GM18873 (cell line): Measurements from ENCODE around the gene CD300A.

Experiments used
- ATAC-seq: cut with Tn5 transposase; IDR thresholded peaks from one replicate; pipeline ENCODE4 v1.9.1; 2021; ENCODE audit warnings: mild to moderate bottlenecking, moderate library complexity, moderate number of reproducible peaks; ENCODE audit not compliant: unreplicated experiment, low FRiP score

CD300A gene

GRCh38 chr17:74453665-74454196, 12.7 kb upstream of the CD300A start:
- no peak for ATAC-seq

- ATAC-seq, result no peak
These were observed 12.0 kb upstream of the CD300A start for GRCh38 chr17:74454197-74455024.

DNA sequence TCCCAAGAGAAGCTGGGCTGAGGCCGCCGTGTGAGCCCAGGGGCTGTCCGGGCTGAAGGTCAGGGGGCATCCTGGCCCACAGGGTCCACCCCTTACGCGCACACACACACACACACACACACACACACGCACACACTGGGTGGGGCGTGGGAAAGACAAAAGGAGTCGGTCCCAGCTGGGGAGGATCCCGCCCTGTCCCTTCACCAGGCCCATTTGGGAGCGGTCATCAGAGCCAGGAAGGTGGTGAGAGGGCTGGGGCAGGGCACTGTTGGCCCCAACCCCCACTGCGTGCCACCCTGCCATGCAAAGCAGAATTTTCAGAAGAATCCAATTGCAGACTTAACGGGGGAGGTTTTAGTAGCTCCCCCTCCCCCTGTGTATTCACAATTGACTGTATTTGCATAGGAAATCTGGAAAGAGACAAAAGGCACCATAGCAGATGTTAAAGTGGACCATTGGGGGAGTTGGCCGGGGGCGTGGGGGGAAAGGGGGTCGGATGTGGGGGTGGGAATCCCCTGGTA, 11.3 kb upstream of the CD300A start:
- ATAC-seq, result no peak

DNA sequence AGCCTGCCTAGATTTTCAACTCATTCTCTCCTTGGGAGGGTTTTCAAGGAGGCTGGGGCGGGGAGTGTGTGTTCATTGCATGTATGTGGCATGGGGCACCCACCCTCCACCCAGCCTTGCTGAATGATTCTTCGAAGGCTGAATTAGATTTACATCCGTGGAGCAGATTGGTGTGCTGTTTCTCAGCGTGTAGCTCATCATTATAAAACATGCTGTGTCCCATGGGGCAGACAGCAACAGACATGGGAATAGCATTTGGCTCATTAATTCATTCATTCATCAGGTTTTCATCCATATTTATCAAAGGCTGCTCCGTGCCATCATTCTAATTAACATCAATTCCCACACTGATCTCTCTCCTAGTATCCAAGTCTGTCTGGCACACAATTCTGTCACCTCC, 10.6 kb upstream of the CD300A start:
- ATAC-seq, result no peak

- ATAC-seq, result no peak
These were observed 9.2 kb upstream of the CD300A start for GRCh38 chr17:74457146-74457819.

- no peak for ATAC-seq
These were observed 8.6 kb upstream of the CD300A start for GRCh38 chr17:74457820-74458166.

DNA sequence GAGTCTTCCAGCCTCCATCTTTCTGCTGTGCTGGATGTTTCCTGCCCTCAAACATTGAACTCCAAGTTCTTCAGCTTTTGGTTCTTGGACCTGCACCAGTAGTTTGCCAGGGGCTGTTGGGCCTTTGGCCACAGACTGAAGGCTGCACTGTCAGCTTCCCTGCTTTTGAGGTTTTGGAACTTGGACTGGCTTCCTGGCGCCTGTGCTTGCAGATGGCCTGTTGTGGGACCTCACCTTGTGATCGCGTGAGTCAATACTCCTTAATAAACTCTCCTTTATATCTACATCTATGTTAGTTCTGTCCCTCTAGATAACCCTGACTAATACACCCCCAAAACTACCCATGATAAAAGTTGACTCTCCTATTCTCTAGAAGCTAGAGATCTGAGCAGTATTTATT, 7.6 kb upstream of the CD300A start:
- ATAC-seq, result no peak

- no peak for ATAC-seq
These were observed 6.8 kb upstream of the CD300A start for GRCh38 chr17:74459622-74460021.

- no peak for ATAC-seq
These were observed 6.2 kb upstream of the CD300A start for GRCh38 chr17:74460241-74460640.

- ATAC-seq, result no peak
These were observed 5.4 kb upstream of the CD300A start for GRCh38 chr17:74460996-74461395.

DNA sequence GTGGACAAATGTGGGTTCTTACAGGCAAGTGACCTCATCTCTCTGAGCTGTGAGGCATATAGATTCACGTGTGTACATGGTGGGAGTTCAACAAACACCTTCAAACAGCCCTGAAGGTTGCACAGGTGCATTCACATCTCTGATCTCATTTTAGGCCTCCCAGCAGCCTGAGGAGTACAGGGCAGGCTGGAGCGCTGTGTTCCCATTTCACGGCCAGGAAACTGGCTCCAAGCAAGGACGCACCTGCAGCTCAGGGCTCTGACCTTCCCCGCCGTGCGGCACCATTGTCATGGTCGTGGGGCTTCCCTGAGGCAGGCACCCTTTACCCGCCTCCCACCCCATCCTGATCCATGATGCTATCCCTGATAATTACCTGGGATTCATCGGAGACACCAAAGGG, 4.8 kb upstream of the CD300A start:
- no peak for ATAC-seq

- no peak for ATAC-seq
These were observed 1.6 kb upstream of the CD300A start for GRCh38 chr17:74464730-74465377.

DNA sequence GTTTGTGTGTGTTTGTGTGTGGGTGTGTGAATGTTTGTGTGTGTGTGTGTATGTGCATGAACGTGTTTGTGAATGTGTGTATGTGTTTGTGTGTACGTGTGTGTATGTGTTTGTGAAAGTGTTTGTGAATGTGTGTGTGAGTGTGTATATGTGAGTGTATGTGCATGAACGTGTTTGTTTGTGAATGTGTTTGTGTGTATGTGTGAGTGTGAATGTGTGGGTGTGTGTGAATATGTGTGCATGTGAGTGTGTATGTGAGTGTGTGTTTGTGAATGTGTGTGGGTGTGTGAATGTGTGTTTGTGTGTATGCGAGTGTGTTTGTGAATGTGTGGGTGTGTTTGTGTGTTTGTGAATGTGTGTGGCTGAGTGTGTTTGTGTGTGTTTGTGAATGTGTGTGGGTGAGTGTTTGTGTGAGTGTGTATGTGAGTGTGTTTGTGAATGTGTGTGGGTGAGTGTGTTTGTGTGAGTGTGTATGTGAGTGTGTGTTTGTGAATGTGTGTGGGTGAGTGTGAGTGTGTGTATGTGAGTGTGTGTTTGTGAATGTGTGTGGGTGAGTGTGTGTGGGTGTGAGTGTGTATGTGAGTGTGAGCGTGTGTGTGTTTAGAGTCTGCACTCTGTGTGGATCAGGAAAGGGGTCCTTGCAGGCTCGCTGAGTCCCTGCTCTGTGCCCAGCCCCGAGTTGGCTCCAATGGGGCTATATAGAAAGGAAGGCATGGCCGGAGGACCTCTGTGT, 890 bp upstream of the CD300A start:
- no peak for ATAC-seq

GRCh38 chr17:74466828-74467184, 372 bp downstream of the CD300A start:
- ATAC-seq, result no peak

DNA sequence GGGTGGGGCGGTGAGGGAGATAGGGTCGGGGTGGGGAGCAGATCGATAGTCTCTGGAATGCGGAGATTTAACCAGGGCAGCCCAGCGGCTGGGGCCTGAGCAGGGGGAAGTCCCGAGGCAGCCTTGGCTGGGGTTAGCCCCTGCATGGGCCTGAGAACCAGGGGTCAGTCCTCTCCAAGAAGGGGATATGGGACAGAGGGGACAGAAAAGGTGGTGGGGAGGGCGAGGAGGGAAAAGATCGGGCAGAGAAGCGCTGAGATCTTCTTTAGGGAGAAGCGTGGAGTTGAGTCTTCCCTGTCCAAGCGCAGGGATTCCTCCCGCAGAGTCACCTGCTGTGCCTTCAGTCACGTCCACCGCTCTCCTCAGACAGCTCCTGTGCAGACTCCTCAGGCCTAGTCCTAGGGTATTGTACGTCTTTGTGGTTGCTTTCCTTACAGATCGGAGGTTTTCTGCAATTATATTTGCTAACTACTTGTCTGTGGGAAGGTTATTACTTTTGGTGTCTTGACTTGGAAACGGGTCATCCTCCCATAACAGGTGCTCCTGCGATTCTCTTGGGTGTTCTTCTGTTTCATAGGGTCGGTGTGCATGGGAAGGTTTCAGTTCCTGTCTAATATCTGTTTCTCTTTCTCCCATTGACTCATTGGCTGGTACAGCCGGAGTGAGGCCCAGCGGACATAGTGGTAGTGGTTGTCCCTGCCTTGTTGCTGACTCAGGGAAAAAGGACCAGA, 952 bp downstream of the CD300A start:
- ATAC-seq, result peak; percentile 74

DNA sequence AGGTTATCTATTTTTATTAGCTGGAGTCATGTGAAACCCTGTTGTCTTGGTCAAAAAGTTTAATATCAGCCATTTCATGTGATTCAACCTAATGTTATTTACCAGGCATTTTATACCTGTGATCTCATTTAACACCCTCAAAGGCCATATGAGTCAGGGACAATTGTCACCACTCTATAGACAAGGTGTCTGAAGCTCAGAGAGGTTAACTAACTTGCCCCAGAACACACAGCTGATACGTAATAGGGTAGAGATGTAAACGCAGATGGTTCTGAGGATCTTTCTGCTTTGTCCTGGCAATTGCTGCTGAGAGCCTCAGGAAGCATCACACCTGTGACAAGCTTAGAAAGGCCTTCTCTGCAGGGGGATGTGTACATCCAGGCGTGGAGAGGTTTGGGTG, 4.9 kb downstream of the CD300A start:
- no peak for ATAC-seq

DNA sequence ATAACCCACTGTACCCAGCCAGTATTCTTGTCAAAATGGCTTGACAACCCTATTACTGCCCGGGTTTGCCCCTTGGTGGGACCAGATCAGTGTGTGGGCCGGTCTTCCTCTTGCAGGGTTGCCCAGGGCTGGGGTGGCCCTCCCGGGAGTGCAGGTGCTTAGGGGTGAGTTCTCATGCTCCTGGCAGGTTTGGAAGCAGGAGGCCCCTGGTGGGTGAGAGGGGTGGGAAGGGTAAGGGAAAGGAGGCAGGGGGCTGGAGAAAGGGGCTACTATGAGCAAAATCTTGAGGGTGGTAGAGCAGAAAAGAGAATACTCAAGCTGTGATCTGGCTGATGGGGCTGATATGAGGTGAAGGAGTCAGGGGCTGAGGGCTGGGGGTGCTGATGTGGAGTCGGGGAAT, 6.5 kb downstream of the CD300A start:
- ATAC-seq, result no peak

GRCh38 chr17:74473294-74473693, 6.9 kb downstream of the CD300A start:
- ATAC-seq, result no peak

GRCh38 chr17:74474043-74474792, 7.8 kb downstream of the CD300A start:
- no peak for ATAC-seq
